H1 (cell line): Measurements from ENCODE around the gene MLEC. TPM values are rescaled to one million over a fixed set of nuclear protein-coding genes. Genes with fewer than 3 reads are reported as not detected.
A peak's percentile ranks its signal among the peaks of the same experiment; 100 is the strongest.

Experiments
- CTCF ChIA-PET: fragments of 300-600 bp; sonication (Branson Sonifier 250); formaldehyde crosslinking; loops from one replicate; lab custom pipeline; 2021; ENCODE audit not compliant: partially characterized antibody; lab: Charles Lee
- POLR2A ChIA-PET: fragments of 300-600 bp; sonication (Branson Sonifier 250); formaldehyde crosslinking; loops from one replicate; lab custom pipeline; 2021; ENCODE audit warnings: inconsistent platforms; ENCODE audit not compliant: partially characterized antibody; lab: Charles Lee
- DNase-seq, 2 experiments: peaks; one replicate each; pipeline versions ENCODE4 v3.0.0 to v3.0.0-alpha.2; 2010 to 2022; ENCODE audit warnings: low spot score in 2 of 2, low read depth in 1 of 2, mixed read lengths in 1 of 2
- FAIRE-seq: peaks from 2 replicates; lab custom pipeline; 2011; peaks lifted over from hg19 to GRCh38; lab: Jason Lieb, UNC
- H2AFZ ChIP-seq: 2 replicates; pipeline ENCODE4 v1.8.1; 2012; ENCODE audit warnings: low read length, inconsistent platforms
- H2AK5ac ChIP-seq: 2 replicates; pipeline ENCODE4 v1.6.1; 2013; ENCODE audit warnings: low read depth, low read length
- H2BK120ac ChIP-seq: replicated peaks from 2 replicates; pipeline ENCODE3; 2013; ENCODE audit warnings: low read depth, low read length, inconsistent platforms
- H2BK12ac ChIP-seq: 2 replicates; pipeline ENCODE4 v1.6.1; 2013; ENCODE audit warnings: low read depth, low read length
- H2BK15ac ChIP-seq: 2 replicates; pipeline ENCODE4 v1.6.1; 2013; ENCODE audit warnings: low read length
- H2BK20ac ChIP-seq: 2 replicates; pipeline ENCODE4 v1.6.1; 2013; ENCODE audit warnings: low read length
- H2BK5ac ChIP-seq: 2 replicates; pipeline ENCODE4 v1.6.1; 2013; ENCODE audit warnings: low read depth, low read length
- H3K14ac ChIP-seq: 2 replicates; pipeline ENCODE4 v1.6.1; 2013; ENCODE audit warnings: inconsistent platforms; ENCODE audit not compliant: insufficient read length
- H3K18ac ChIP-seq: 2 replicates; pipeline ENCODE4 v1.6.1; 2013; ENCODE audit warnings: low read length; ENCODE audit errors: extremely low read depth
- H3K23ac ChIP-seq: 2 replicates; pipeline ENCODE4 v1.6.1; 2013; ENCODE audit warnings: inconsistent platforms; ENCODE audit not compliant: insufficient read length
- H3K23me2 ChIP-seq: 2 replicates; pipeline ENCODE4 v1.6.1; 2013; ENCODE audit warnings: low read depth, low read length
- H3K27ac ChIP-seq: 2 replicates; pipeline ENCODE4 v1.6.1; 2011; ENCODE audit warnings: low read depth, low read length, inconsistent platforms
- H3K27me3 ChIP-seq, 4 experiments: replicated peaks in 1 of 4; 1 replicate in 1 of 4; 2 replicates in 3 of 4; pipeline versions ENCODE4 v1.6.1 to v1.8.1; 2011 to 2013; ENCODE audit warnings: low read length in 3 of 4, mild to moderate bottlenecking in 3 of 4, inconsistent platforms in 2 of 4, mixed read lengths in 2 of 4, moderate library complexity in 1 of 4; ENCODE audit not compliant: control insufficient read depth in 3 of 4, insufficient read depth in 3 of 4; ENCODE audit errors: extremely low read depth in 1 of 4
- H3K36me3 ChIP-seq, 4 experiments: 2 replicates each; pipeline versions ENCODE4 v1.6.1 to v1.8.1; 2011 to 2013; ENCODE audit warnings: mild to moderate bottlenecking in 4 of 4, low read length in 3 of 4, moderate library complexity in 2 of 4, control low read depth in 1 of 4, inconsistent platforms in 1 of 4; ENCODE audit not compliant: insufficient read depth in 4 of 4, control insufficient read depth in 2 of 4
- H3K4ac ChIP-seq: replicated peaks from 2 replicates; pipeline ENCODE3; 2013; ENCODE audit warnings: low read length, low read depth, mixed read lengths, inconsistent platforms; ENCODE audit not compliant: insufficient read length
- H3K4me1 ChIP-seq, 4 experiments: replicated peaks in 1 of 4; 1 replicate in 1 of 4; 2 replicates in 3 of 4; pipeline versions ENCODE4 v1.6.1 to v1.8.1; 2011 to 2013; ENCODE audit warnings: low read length in 3 of 4, inconsistent platforms in 2 of 4, mixed read lengths in 1 of 4; ENCODE audit not compliant: insufficient read depth in 4 of 4, control insufficient read depth in 3 of 4
- H3K4me2 ChIP-seq, 2 experiments: 2 replicates each; pipeline versions ENCODE4 v1.6.1 to v1.8.1; 2011 to 2013; ENCODE audit warnings: low read depth in 2 of 2, low read length in 2 of 2, control low read depth in 1 of 2, inconsistent platforms in 1 of 2, mild to moderate bottlenecking in 1 of 2; ENCODE audit not compliant: insufficient read depth in 1 of 2
- H3K4me3 ChIP-seq, 4 experiments: fragments of 200-600, 300-600 bp in 1 of 4; sonication (generic), shearing (Covaris generic), sonication (Bioruptor Twin) in 1 of 4; 2 replicates each; pipeline versions ENCODE4 v1.5.1 to v1.8.1; 2011 to 2016; ENCODE audit warnings: low read length in 4 of 4, low read depth in 3 of 4, control low read depth in 2 of 4, inconsistent platforms in 2 of 4, mild to moderate bottlenecking in 2 of 4, mixed read lengths in 1 of 4, moderate library complexity in 1 of 4; ENCODE audit not compliant: insufficient read depth in 2 of 4; ENCODE audit errors: extremely low read depth in 1 of 4
- H3K56ac ChIP-seq: replicated peaks from 2 replicates; pipeline ENCODE3; 2013; ENCODE audit warnings: low read depth, mild to moderate bottlenecking, mixed read lengths, low read length, inconsistent platforms; ENCODE audit not compliant: insufficient read length
- H3K79me1 ChIP-seq: 2 replicates; pipeline ENCODE4 v1.6.1; 2013; ENCODE audit warnings: low read depth, low read length, control low read depth
- H3K79me2 ChIP-seq, 2 experiments: 2 replicates each; pipeline versions ENCODE4 v1.6.1 to v1.8.1; 2012 to 2013; ENCODE audit warnings: low read length in 2 of 2, mild to moderate bottlenecking in 2 of 2, inconsistent platforms in 1 of 2; ENCODE audit not compliant: insufficient read depth in 2 of 2, control insufficient read depth in 1 of 2
- H3K9ac ChIP-seq, 4 experiments: replicated peaks in 1 of 4; 1 replicate in 1 of 4; 2 replicates in 3 of 4; pipeline versions ENCODE4 v1.6.1 to v1.8.1; 2011 to 2013; ENCODE audit warnings: low read depth in 3 of 4, low read length in 3 of 4, control low read depth in 2 of 4, mild to moderate bottlenecking in 2 of 4, moderate library complexity in 2 of 4, inconsistent platforms in 1 of 4; ENCODE audit errors: extremely low read depth in 1 of 4
- H3K9me3 ChIP-seq, 2 experiments: 2 replicates each; pipeline versions ENCODE4 v1.6.1 to v1.8.1; 2012 to 2013; ENCODE audit warnings: mild to moderate bottlenecking in 2 of 2, moderate library complexity in 2 of 2, control low read depth in 1 of 2, inconsistent platforms in 1 of 2, low read depth in 1 of 2, low read length in 1 of 2, mixed read lengths in 1 of 2; ENCODE audit not compliant: insufficient read depth in 2 of 2
- H4K20me1 ChIP-seq, 2 experiments: replicated peaks in 1 of 2; 2 replicates each; pipeline versions ENCODE3 to v1.8.1; 2011 to 2013; ENCODE audit warnings: inconsistent platforms in 2 of 2, low read length in 2 of 2, mild to moderate bottlenecking in 1 of 2; ENCODE audit not compliant: insufficient read depth in 2 of 2, control insufficient read depth in 1 of 2
- H4K5ac ChIP-seq: 2 replicates; pipeline ENCODE4 v1.6.1; 2013; ENCODE audit warnings: low read length, low read depth, mixed read lengths, inconsistent platforms; ENCODE audit not compliant: insufficient read length
- H4K8ac ChIP-seq: 2 replicates; pipeline ENCODE4 v1.8.0; 2013; ENCODE audit warnings: mild to moderate bottlenecking, moderate library complexity, low read length, inconsistent platforms; ENCODE audit not compliant: insufficient read depth; ENCODE audit errors: extremely low read depth
- H4K91ac ChIP-seq: replicated peaks from 2 replicates; pipeline ENCODE3; 2013; ENCODE audit warnings: low read length, mixed read lengths, inconsistent platforms; ENCODE audit not compliant: insufficient read length
- ATF2 ChIP-seq: IDR thresholded peaks from 2 replicates; pipeline ENCODE4 v1.6.1; 2012; ENCODE audit warnings: low read length, inconsistent platforms
- RAD21 ChIP-seq, 2 experiments: IDR thresholded peaks in 1 of 2; conservative IDR thresholded peaks in 1 of 2; 2 replicates each; pipeline ENCODE4 v1.6.1; 2011; ENCODE audit warnings: low read depth in 2 of 2, low read length in 2 of 2, improper control_type of control experiment in 1 of 2, inconsistent platforms in 1 of 2, mild to moderate bottlenecking in 1 of 2, moderate library complexity in 1 of 2
- RBBP5 ChIP-seq: IDR thresholded peaks from 2 replicates; pipeline ENCODE4 v1.7.1; 2012; ENCODE audit warnings: low read depth, mild to moderate bottlenecking, inconsistent platforms, low read length, moderate library complexity, borderline replicate concordance
- TAF7 ChIP-seq: optimal IDR thresholded peaks from 2 replicates; pipeline ENCODE3; 2011; ENCODE audit warnings: low read depth, mild to moderate bottlenecking, inconsistent platforms, low read length, moderate library complexity, borderline replicate concordance
- TBP ChIP-seq: IDR thresholded peaks from 2 replicates; pipeline ENCODE4 v1.6.1; 2011; ENCODE audit warnings: low read depth, low read length, improper control_type of control experiment
- YY1 ChIP-seq: IDR thresholded peaks from 2 replicates; pipeline ENCODE4 v1.6.1; 2011; ENCODE audit warnings: low read depth, mild to moderate bottlenecking, low read length
- WGBS, 2 experiments: shearing (Covaris generic) in 1 of 2; methylation state at CpG; one replicate each; pipeline versions ENCODE4 v1.1.6 to v1.1.7; 2013 to 2015; ENCODE audit warnings: low lambda C conversion rate in 2 of 2, mixed read lengths in 2 of 2, inconsistent platforms in 1 of 2, low coverage in 1 of 2, missing lambda C conversion rate in 1 of 2; ENCODE audit not compliant: insufficient replicate concordance in 2 of 2, insufficient coverage in 1 of 2, insufficient read length in 1 of 2; ENCODE audit errors: extremely low coverage in 1 of 2, missing lambda C conversion rate in 1 of 2; 5-methylcytosine and 5-hydroxymethylcytosine counted together
- polyA plus RNA-seq, 7 experiments: library from polyadenylated mRNA; depleted of rRNA in 3 of 7; stranded (reverse) in 5 of 7; unstranded in 2 of 7; fragments of >200 nt in 5 of 7; fragments of 200-250 nt in 2 of 7; gene quantifications; 1 replicate in 5 of 7; 2 replicates in 1 of 7; 4 replicates in 1 of 7; pipeline versions ENCODE4 v1.2.1 to v1.2.3, GENCODE V29; 2011 to 2013; ENCODE audit warnings: missing spikeins in 2 of 7, mixed read lengths in 2 of 7
- total RNA-seq: library from RNA; stranded (reverse); fragmentation: NEBNext Ultra II Directional; extraction: Animal tissue kit (Norgen Biotek cat#: 25700); gene quantifications from 2 replicates; pipeline ENCODE4 v1.2.1, GENCODE V29; 2021
- TF ChIP-seq, protein P1 (sequence below): IDR thresholded peaks from 2 replicates; pipeline ENCODE4 v1.6.1; 2012; ENCODE audit warnings: inconsistent platforms

Gene MLEC
- total and polyA plus RNA-seq, 2 of the 8 experiments (the other 6 are each of a cell fraction or from before 2014, with no cell fraction given) = 37.1 to 260 TPM

- H2BK15ac ChIP-seq = peak within 1 kb of the TSS; percentile 19; the same call in 1 of the 2 replicates
- peaks cover 0 to 27% of the 10 kb centered on the region in 2 experiments; a peak in 2 of 4 replicates for H3K79me2 ChIP-seq
- FAIRE-seq (no peak), DNase-seq (peak in 1 of 2 experiments; percentile 82)
- peak within 1 kb of the TSS; percentile 50 for H4K91ac ChIP-seq
- H2BK20ac ChIP-seq = no peak within 1 kb of the TSS
- ChIA-PET CTCF (interaction anchor here (0.6 to 5.4 kb wide), 14 partner anchors 16 to 300 kb away, joined by 3 to 56 read pairs (median 3); partner anchors contain the start of gene CABP1), POLR2A (interaction anchor here (0.6 to 5.4 kb wide), 15 partner anchors 10 to 343 kb away, joined by 3 to 42 read pairs (median 4); partner anchors contain the start of genes DYNLL1 and MLEC)
- peak within 1 kb of the TSS; percentile 56 for H3K18ac ChIP-seq
- peak within 1 kb of the TSS; percentile 85 for H3K56ac ChIP-seq
- H4K20me1 ChIP-seq = peaks cover 2 to 6% of the 10 kb centered on the region in 2 experiments
- H3K79me1 ChIP-seq = peaks cover 8% of the 10 kb centered on the region
- H3K27ac ChIP-seq = peak within 1 kb of the TSS; percentile 82
- peak within 1 kb of the TSS; percentile 85 to 88 for H3K4me2 ChIP-seq
- H3K36me3 ChIP-seq = peaks cover 8 to 24% (median 14%) of the 10 kb centered on the region in 4 experiments; a peak in 7 of 8 replicates
- peaks cover 5% of the 10 kb centered on the region; the same call in 1 of the 2 replicates for H3K23me2 ChIP-seq
- H2BK120ac ChIP-seq = no peak within 1 kb of the TSS
- WGBS, 2 experiments = 4% methylated on average over 42 of the region's 76 CpGs; no CpG with 5 or more reads in 1 of the 2 experiments
- no peak within 1 kb of the TSS for H3K4ac ChIP-seq
- H3K4me3 ChIP-seq = peak within 1 kb of the TSS; percentile 72 to 95 (median 87)
- H3K9me3 ChIP-seq = no peaks in the 10 kb centered on the region
- no peak within 1 kb of the TSS; the same call in 1 of the 2 replicates for H2BK12ac ChIP-seq
- no peaks in the 10 kb centered on the region for H3K27me3 ChIP-seq
- peak within 1 kb of the TSS; percentile 91 for H4K8ac ChIP-seq
- peaks cover 5 to 13% (median 9%) of the 10 kb centered on the region in 4 experiments; a peak in 6 of 7 replicates for H3K4me1 ChIP-seq
- peak within 1 kb of the TSS; percentile 79; the same call in 1 of the 2 replicates for H2BK5ac ChIP-seq
- H3K9ac ChIP-seq = peak within 1 kb of the TSS; percentile 82 to 94 (median 90)
- H2AK5ac ChIP-seq = peak within 1 kb of the TSS; percentile 42; the same call in 1 of the 2 replicates
- H4K5ac ChIP-seq = peak within 1 kb of the TSS; percentile 97
- H3K23ac ChIP-seq = no peak within 1 kb of the TSS
- no peak within 1 kb of the TSS for H3K14ac ChIP-seq
- H2AFZ ChIP-seq = peak within 1 kb of the TSS; percentile 99
- TF ChIP-seq ATF2 (no peak), TAF7 (no peak), RBBP5 (peak; percentile 52; the same call in 1 of the 2 replicates), RAD21 (IDR thresholded peaks at IDR 0.05 in 1 of 2, conservative IDR thresholded peaks at IDR 0.05 in 1 of 2; ENCODE audit: low read depth in 2 of 2, low read length in 2 of 2) (no peak), TBP (peak; percentile 18; the same call in 1 of the 2 replicates), YY1 (peak; percentile 91)
- TF ChIP-seq, protein P1, sequence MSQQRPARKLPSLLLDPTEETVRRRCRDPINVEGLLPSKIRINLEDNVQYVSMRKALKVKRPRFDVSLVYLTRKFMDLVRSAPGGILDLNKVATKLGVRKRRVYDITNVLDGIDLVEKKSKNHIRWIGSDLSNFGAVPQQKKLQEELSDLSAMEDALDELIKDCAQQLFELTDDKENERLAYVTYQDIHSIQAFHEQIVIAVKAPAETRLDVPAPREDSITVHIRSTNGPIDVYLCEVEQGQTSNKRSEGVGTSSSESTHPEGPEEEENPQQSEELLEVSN = no peak
Observed at GRCh38 chr12:120710031-120710804, 23.3 kb downstream of the MLEC start, which contains the start of gene UNC119B. Gene UNC119B, plus strand, starts transcription at chr12:120710458. Its CDS starts 17 bp downstream, at chr12:120710475.
